ENCODE measurements around the gene MITF.

The MITF gene

DNA sequence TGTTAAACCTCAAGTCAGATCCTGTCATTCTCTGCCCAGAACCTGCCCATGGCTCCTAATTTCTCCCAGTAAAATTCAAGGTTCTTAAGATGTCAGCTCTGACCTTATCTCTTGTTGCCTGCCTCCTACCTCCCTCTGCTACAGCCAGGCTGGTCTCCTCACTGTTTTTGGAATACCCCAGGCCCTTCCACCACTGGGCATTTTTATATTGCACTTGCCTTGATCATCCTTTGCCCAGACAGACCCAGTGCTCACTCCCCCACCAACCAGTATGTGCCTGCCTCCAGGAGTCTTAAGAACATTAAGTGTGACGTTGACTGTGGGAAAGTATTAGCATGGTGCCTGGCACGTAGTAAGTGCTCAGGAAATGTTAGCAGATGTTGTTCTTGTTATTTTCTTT is 3.1 kb downstream of the MITF start:
- Histone ChIP-seq H3K4me3 (replicated peaks; ENCODE audit: insufficient read depth, low read length) (no peak overlapping the region), H3K27me3 (ENCODE audit: insufficient read depth, poor library complexity, severe bottlenecking) (no peaks in the 10 kb centered on the region), H3K27ac (replicated peaks) (no peak overlapping the region)
- TF ChIP-seq POLR2AphosphoS5 (IDR thresholded peaks at IDR 0.05; ENCODE audit: low read depth) (no peak), GABPA (IDR thresholded peaks at IDR 0.05; ENCODE audit: low read depth) (no peak), SPI1 (IDR thresholded peaks at IDR 0.05; ENCODE audit: borderline replicate concordance, low read depth) (no peak)
- TF ChIP-seq, protein P1, sequence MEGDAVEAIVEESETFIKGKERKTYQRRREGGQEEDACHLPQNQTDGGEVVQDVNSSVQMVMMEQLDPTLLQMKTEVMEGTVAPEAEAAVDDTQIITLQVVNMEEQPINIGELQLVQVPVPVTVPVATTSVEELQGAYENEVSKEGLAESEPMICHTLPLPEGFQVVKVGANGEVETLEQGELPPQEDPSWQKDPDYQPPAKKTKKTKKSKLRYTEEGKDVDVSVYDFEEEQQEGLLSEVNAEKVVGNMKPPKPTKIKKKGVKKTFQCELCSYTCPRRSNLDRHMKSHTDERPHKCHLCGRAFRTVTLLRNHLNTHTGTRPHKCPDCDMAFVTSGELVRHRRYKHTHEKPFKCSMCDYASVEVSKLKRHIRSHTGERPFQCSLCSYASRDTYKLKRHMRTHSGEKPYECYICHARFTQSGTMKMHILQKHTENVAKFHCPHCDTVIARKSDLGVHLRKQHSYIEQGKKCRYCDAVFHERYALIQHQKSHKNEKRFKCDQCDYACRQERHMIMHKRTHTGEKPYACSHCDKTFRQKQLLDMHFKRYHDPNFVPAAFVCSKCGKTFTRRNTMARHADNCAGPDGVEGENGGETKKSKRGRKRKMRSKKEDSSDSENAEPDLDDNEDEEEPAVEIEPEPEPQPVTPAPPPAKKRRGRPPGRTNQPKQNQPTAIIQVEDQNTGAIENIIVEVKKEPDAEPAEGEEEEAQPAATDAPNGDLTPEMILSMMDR (IDR thresholded peaks at IDR 0.05; ENCODE audit: insufficient read depth, low read length): no peak
- DNase-seq (ENCODE audit: low read depth in 1 of 2, low spot score in 1 of 2): no peak

DNA sequence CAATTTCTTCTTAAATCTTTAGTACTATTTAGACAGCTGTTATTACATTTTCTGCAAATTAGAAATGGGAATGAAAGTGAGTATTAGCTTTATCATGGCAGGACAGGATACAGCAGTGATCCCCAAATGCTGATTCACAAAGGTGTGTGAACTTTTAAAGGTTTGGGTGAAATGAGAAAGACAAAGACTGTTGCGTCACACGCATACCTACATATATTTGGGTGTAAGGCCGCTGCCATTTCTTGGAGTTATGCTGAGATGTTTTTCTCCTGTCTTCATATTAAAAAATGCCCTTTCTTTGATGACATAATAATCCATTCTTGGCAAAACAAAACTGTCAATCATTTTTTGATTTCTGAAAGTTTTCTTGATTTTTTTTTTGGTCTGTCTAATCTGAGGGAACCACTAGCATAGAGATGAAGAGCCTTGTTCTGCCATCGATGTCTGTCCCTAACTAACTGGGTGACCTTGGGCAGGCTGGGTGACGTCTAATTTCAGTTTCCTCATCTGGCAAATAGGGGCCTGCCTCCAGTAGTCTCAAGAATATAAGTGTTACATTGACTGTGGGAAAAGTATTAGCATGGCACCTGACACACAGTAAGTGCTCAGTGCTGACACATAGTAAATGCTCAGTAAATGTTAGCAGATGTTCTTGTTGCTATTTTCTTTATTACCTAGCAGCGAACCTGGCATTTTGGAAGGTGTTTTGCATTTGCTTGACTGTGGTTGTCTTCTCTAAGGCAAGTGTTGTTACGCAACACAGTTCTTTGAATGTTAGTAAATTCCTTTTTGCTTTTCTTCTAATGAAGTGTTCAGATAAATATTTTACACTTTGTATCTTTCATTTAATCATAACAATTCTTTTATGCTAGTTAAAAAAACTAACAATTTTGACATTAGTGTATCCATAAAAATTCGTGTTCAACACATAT is 5.0 kb downstream of the MITF start:
- Histone ChIP-seq H3K4me3 (replicated peaks; ENCODE audit: insufficient read depth, low read length) (no peak overlapping the region), H3K27ac (replicated peaks) (no peak overlapping the region), H3K27me3 (ENCODE audit: insufficient read depth, poor library complexity, severe bottlenecking) (no peaks in the 10 kb centered on the region)
- TF ChIP-seq GABPA (IDR thresholded peaks at IDR 0.05; ENCODE audit: low read depth) (no peak), SPI1 (IDR thresholded peaks at IDR 0.05; ENCODE audit: borderline replicate concordance, low read depth) (no peak), REST (IDR thresholded peaks at IDR 0.05; ENCODE audit: insufficient replicate concordance, low read depth) (no peak), POLR2AphosphoS5 (IDR thresholded peaks at IDR 0.05; ENCODE audit: low read depth) (no peak)
- TF ChIP-seq, protein P1 (IDR thresholded peaks at IDR 0.05; ENCODE audit: insufficient read depth, low read length): no peak
- DNase-seq (ENCODE audit: low read depth in 1 of 2, low spot score in 1 of 2): no peak

GRCh38 chr3:69745505-69745904 is 6.2 kb downstream of the MITF start:
- Histone ChIP-seq H3K27ac (replicated peaks) (no peak overlapping the region), H3K4me3 (replicated peaks; ENCODE audit: insufficient read depth, low read length) (no peak overlapping the region), H3K27me3 (ENCODE audit: insufficient read depth, poor library complexity, severe bottlenecking) (no peaks in the 10 kb centered on the region)
- no peak for DNase-seq (ENCODE audit: low read depth in 1 of 2, low spot score in 1 of 2)
- TF ChIP-seq POLR2AphosphoS5 (IDR thresholded peaks at IDR 0.05; ENCODE audit: low read depth) (no peak), GABPA (IDR thresholded peaks at IDR 0.05; ENCODE audit: low read depth) (no peak), REST (IDR thresholded peaks at IDR 0.05; ENCODE audit: insufficient replicate concordance, low read depth) (no peak), SPI1 (IDR thresholded peaks at IDR 0.05; ENCODE audit: borderline replicate concordance, low read depth) (no peak)
- TF ChIP-seq, protein P1 (IDR thresholded peaks at IDR 0.05; ENCODE audit: insufficient read depth, low read length): no peak
